ENCODE measurements around the gene ABCC5.

DNA sequence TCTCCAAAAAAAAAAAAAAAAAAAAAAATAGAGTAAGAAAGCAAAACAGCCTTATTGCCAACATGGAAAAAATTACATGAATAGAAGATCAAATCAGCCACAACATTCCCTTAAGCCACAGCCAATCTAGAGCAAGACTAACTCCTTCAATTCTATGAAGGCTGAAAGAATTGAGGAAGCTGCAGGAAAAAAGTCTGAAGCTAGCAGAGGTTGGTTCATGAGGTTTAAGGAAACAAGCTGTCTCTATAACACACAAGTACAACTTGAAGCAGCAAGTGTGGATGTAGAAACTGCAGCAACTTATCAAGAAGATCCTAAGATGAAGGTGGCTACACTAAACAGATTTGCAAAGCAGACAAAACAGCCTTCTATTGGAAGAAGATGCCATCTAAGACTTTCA, 142.3 kb downstream of the ABCC5 start:
- TF ChIP-seq EZH2 (IDR thresholded peaks at IDR 0.05; ENCODE audit: insufficient read depth, poor library complexity, severe bottlenecking): no peak
- no peak for TF ChIP-seq EZH2phosphoT487 (IDR thresholded peaks at IDR 0.05; ENCODE audit: insufficient read depth, low read depth)
